K562 (cell line): ENCODE data around the gene SMARCC1. TPM values are rescaled to one million over a fixed set of nuclear protein-coding genes. Genes with fewer than 3 reads are reported as not detected.
A peak's percentile ranks its signal among the peaks of the same experiment; 100 is the strongest.

Source experiments
- BRCA1 ChIP-seq, 2 experiments: fragments of 450-650 bp in 1 of 2; sonication (generic) in 1 of 2; formaldehyde crosslinking in 1 of 2; IDR thresholded peaks; 2 replicates each; pipeline versions ENCODE4 v1.5.0 to v1.6.1; 2017 to 2020; ENCODE audit warnings: mild to moderate bottlenecking in 1 of 2, missing genetic modification reagents in 1 of 2
- CBX1 ChIP-seq: sonication (generic); IDR thresholded peaks from 2 replicates; pipeline ENCODE4 v1.6.1; 2016; ENCODE audit warnings: antibody characterized with exemption, low read depth, mild to moderate bottlenecking
- CBX5 ChIP-seq: IDR thresholded peaks from 2 replicates; pipeline ENCODE4 v1.6.1; 2014; ENCODE audit warnings: low read depth, borderline replicate concordance
- CREB1 ChIP-seq, 2 experiments: sonication (generic) in 1 of 2; formaldehyde crosslinking in 1 of 2; IDR thresholded peaks; 2 replicates each; pipeline versions ENCODE4 v1.6.1 to v1.8.0; 2012 to 2022; ENCODE audit warnings: inconsistent platforms in 1 of 2, mild to moderate bottlenecking in 1 of 2, missing genetic modification reagents in 1 of 2, moderate library complexity in 1 of 2
- DMBX1 ChIP-seq: fragments of 250-450 bp; sonication (Bioruptor Pico); IDR thresholded peaks from 2 replicates; pipeline ENCODE4 v1.8.0; 2022; ENCODE audit warnings: inconsistent platforms, mild to moderate bottlenecking, moderate library complexity, borderline replicate concordance
- DPF2 ChIP-seq: fragments of 450-650 bp; IDR thresholded peaks from 2 replicates; pipeline ENCODE4 v1.6.1; 2016
- ETS2 ChIP-seq: IDR thresholded peaks from 2 replicates; pipeline ENCODE4 v1.6.1; 2016; ENCODE audit warnings: borderline replicate concordance, missing genetic modification characterization, mild to moderate bottlenecking, moderate library complexity, missing compliant biosample characterization; ENCODE audit not compliant: poor library complexity, severe bottlenecking
- FOXA3 ChIP-seq, 2 experiments: fragments of 450-650 bp in 1 of 2; sonication (generic) in 1 of 2; formaldehyde crosslinking; IDR thresholded peaks in 1 of 2; conservative IDR thresholded peaks in 1 of 2; 2 replicates each; pipeline versions ENCODE4 v1.4.0 to v1.8.0; 2020 to 2022; ENCODE audit warnings: mild to moderate bottlenecking in 2 of 2, missing genetic modification reagents in 1 of 2
- GTF2A2 ChIP-seq: IDR thresholded peaks from 2 replicates; pipeline ENCODE4 v1.6.1; 2016; ENCODE audit warnings: mild to moderate bottlenecking, missing genetic modification characterization, missing compliant biosample characterization
- MYNN ChIP-seq, 2 experiments: sonication (generic); formaldehyde crosslinking in 1 of 2; IDR thresholded peaks; 2 replicates each; pipeline versions ENCODE4 v1.5.0 to v1.6.1; 2016 to 2020; ENCODE audit warnings: antibody characterized with exemption in 1 of 2, missing genetic modification reagents in 1 of 2
- NFATC3 ChIP-seq: fragments of 450-650 bp; IDR thresholded peaks from 2 replicates; pipeline ENCODE4 v1.6.1; 2017; ENCODE audit warnings: mild to moderate bottlenecking
- PCBP1 ChIP-seq: fragments of 200-400 bp; formaldehyde crosslinking; IDR thresholded peaks from 2 replicates; pipeline ENCODE4 v1.6.1; 2018; ENCODE audit warnings: mild to moderate bottlenecking, low read depth, low read length; ENCODE audit not compliant: poor library complexity, severe bottlenecking
- POLR3A ChIP-seq: IDR thresholded peaks from 2 replicates; pipeline ENCODE4 v1.6.1; 2011; ENCODE audit warnings: borderline replicate concordance, mild to moderate bottlenecking, moderate library complexity; ENCODE audit not compliant: insufficient read length, insufficient read depth; ENCODE audit errors: extremely low read depth
- RBFOX2 ChIP-seq: fragments of 200-400 bp; formaldehyde crosslinking; IDR thresholded peaks from 2 replicates; pipeline ENCODE4 v1.6.1; 2017; ENCODE audit warnings: low read depth, mild to moderate bottlenecking, low read length, moderate library complexity
- RBM34 ChIP-seq: fragments of 200-400 bp; formaldehyde crosslinking; IDR thresholded peaks from 2 replicates; pipeline ENCODE4 v1.6.1; 2018; ENCODE audit warnings: low read length, borderline replicate concordance; ENCODE audit not compliant: insufficient read depth
- RHOXF2B ChIP-seq: fragments of 250-450 bp; sonication (Bioruptor Pico); conservative IDR thresholded peaks from 2 replicates; pipeline ENCODE4 v1.5.1; 2021
- TBL1XR1 ChIP-seq, 2 experiments: IDR thresholded peaks; 2 replicates each; pipeline ENCODE4 v1.6.1; 2012; ENCODE audit warnings: improper control_type of control experiment in 2 of 2, low read length in 2 of 2, mild to moderate bottlenecking in 1 of 2
- ZSCAN32 ChIP-seq: fragments of 450-650 bp; formaldehyde crosslinking; IDR thresholded peaks from 2 replicates; pipeline ENCODE4 v1.4.0; 2020; ENCODE audit warnings: mild to moderate bottlenecking, moderate library complexity
- polyA plus RNA-seq, 8 experiments: library from polyadenylated mRNA; depleted of rRNA in 4 of 8; stranded (reverse) in 5 of 8; unstranded in 3 of 8; fragments of >200 nt; fragmentation: Nextera tagmentation in 2 of 8; fragmentation: Illumina TruSeq in 1 of 8; extraction: Ambion mirVana in 2 of 8; extraction: Trizol in 1 of 8; gene quantifications; 2 replicates each; pipeline versions ENCODE4 v1.2.1 to v1.2.3, GENCODE V29; 2011 to 2014; ENCODE audit warnings: inconsistent platforms in 1 of 8, missing spikeins in 1 of 8
- total RNA-seq, 7 experiments: library from RNA; depleted of rRNA in 6 of 7; stranded (reverse); fragments of >200 nt in 6 of 7; fragmentation: Illumina TruSeq in 2 of 7; extraction: Trizol in 2 of 7; gene quantifications; 2 replicates each; pipeline versions ENCODE4 v1.2.1 to v1.2.3, GENCODE V29; 2011 to 2021; ENCODE audit warnings: low replicate concordance in 1 of 7
- TF ChIP-seq, protein P1 (sequence below): fragments of 250-450 bp; sonication (Bioruptor Pico); IDR thresholded peaks from 2 replicates; pipeline ENCODE4 v1.4.0; 2020; ENCODE audit warnings: mild to moderate bottlenecking
- TF ChIP-seq, protein P2 (sequence below): fragments of 450-650 bp; IDR thresholded peaks from 2 replicates; pipeline ENCODE4 v1.6.1; 2016; ENCODE audit warnings: borderline replicate concordance
- TF ChIP-seq, protein P3 (sequence below): sonication (generic); formaldehyde crosslinking; IDR thresholded peaks from 2 replicates; pipeline ENCODE4 v1.5.0; 2020; ENCODE audit warnings: missing genetic modification reagents

SMARCC1 gene
- total and polyA plus RNA-seq, 9 of the 15 experiments (the other 6 are each of a cell fraction or from before 2014, with no cell fraction given), result 20.7 to 199 (median 66.0) TPM

DNA sequence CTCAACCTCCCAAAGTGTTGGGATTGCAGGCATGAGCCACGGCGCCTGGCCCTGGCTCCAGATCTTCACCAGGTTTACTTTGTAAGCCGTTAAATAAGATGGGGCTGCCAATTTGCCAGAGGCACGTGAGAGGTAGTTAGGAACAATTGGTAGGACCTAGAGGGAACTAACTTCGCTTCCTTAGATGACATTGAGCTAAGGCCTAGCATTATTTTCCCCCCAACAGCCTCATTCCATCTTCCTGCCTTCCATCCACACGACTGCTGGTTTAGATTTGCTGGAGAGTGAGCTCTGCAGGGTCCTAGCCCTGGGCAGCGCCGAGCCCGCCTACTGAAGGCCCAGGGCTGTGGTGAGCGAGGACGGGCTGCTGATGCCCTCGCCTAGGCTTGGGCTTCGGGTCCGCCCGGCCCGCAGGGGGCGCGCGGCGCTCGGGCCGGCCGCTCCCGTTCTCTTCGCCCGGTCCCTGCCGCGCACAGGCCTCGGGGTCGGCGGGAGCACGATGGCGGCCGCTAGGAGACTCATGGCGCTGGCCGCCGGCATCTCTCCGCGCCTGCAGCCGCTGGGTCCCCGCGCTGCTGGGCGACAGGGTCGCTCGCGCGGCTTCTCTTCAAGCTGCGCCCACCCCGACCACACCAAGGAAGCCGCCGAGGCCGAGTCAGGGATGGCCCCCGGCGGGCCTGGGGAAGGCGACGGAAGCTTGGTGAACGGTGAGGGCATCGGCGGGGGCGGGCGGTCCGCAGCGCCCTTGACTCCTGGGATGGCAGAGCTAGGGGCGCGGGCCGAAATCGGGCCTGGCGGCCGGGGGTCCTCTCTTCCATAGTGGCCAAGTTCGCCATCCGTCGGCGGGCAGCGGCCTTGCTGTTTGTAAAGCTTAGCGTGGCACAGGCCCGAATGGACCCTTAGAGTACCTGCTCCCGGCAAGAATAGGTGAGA is 43.1 kb upstream of the SMARCC1 start (continued):
- TF ChIP-seq GTF2A2 (peak; percentile 73), CBX1 (peak; percentile 97), NFATC3 (no peak), FOXA3 (CRISPR knock-in tag; conservative IDR thresholded peaks at IDR 0.05 in 1 of 2, IDR thresholded peaks at IDR 0.05 in 1 of 2) (peak in 1 of 2 experiments; percentile 66; a peak in 1 of 4 replicates), BRCA1 (IDR thresholded peaks at IDR 0.05) (no peak), BRCA1 (CRISPR knock-in tag; IDR thresholded peaks at IDR 0.05) (no peak), DMBX1 (CRISPR knock-in tag) (0 out of 2 replicates have a peak, but pooled peaks have one; percentile 18), ZSCAN32 (0 out of 2 replicates have a peak, but pooled peaks have one; percentile 12), CBX5 (peak; percentile 86; the same call in 1 of the 2 replicates), RBM34 (peak; percentile 88; the same call in 1 of the 2 replicates), TBL1XR1 (IDR thresholded peaks at IDR 0.05; ENCODE audit: low read length in 2 of 2) (peak in 1 of 2 experiments; percentile 54; a peak in 1 of 4 replicates), POLR3A (no peak), PCBP1 (peak; percentile 80), RHOXF2B (CRISPR knock-in tag) (no peak), CREB1 (IDR thresholded peaks at IDR 0.05) (peak; percentile 64; the same call in 1 of the 2 replicates), CREB1 (CRISPR knock-in tag; IDR thresholded peaks at IDR 0.05) (peak; percentile 68; the same call in 1 of the 2 replicates), RBFOX2 (peak; percentile 100), DPF2 (no peak; the same call in 1 of the 2 replicates), ETS2 (tag) (no peak), MYNN (IDR thresholded peaks at IDR 0.05) (peak; percentile 52), MYNN (CRISPR knock-in tag; IDR thresholded peaks at IDR 0.05) (no peak)
- TF ChIP-seq, protein P1, sequence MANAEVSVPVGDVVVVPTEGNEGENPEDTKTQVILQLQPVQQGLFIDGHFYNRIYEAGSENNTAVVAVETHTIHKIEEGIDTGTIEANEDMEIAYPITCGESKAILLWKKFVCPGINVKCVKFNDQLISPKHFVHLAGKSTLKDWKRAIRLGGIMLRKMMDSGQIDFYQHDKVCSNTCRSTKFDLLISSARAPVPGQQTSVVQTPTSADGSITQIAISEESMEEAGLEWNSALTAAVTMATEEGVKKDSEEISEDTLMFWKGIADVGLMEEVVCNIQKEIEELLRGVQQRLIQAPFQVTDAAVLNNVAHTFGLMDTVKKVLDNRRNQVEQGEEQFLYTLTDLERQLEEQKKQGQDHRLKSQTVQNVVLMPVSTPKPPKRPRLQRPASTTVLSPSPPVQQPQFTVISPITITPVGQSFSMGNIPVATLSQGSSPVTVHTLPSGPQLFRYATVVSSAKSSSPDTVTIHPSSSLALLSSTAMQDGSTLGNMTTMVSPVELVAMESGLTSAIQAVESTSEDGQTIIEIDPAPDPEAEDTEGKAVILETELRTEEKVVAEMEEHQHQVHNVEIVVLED, result peak; percentile 71
- TF ChIP-seq, protein P2, sequence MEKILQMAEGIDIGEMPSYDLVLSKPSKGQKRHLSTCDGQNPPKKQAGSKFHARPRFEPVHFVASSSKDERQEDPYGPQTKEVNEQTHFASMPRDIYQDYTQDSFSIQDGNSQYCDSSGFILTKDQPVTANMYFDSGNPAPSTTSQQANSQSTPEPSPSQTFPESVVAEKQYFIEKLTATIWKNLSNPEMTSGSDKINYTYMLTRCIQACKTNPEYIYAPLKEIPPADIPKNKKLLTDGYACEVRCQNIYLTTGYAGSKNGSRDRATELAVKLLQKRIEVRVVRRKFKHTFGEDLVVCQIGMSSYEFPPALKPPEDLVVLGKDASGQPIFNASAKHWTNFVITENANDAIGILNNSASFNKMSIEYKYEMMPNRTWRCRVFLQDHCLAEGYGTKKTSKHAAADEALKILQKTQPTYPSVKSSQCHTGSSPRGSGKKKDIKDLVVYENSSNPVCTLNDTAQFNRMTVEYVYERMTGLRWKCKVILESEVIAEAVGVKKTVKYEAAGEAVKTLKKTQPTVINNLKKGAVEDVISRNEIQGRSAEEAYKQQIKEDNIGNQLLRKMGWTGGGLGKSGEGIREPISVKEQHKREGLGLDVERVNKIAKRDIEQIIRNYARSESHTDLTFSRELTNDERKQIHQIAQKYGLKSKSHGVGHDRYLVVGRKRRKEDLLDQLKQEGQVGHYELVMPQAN, result peak; percentile 89; the same call in 1 of the 2 replicates
- TF ChIP-seq, protein P3, sequence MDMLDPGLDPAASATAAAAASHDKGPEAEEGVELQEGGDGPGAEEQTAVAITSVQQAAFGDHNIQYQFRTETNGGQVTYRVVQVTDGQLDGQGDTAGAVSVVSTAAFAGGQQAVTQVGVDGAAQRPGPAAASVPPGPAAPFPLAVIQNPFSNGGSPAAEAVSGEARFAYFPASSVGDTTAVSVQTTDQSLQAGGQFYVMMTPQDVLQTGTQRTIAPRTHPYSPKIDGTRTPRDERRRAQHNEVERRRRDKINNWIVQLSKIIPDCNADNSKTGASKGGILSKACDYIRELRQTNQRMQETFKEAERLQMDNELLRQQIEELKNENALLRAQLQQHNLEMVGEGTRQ (CRISPR knock-in tag), result no peak
